T-cell (primary cell): ENCODE data around the gene NT5C1A. TPM values are rescaled to one million over a fixed set of nuclear protein-coding genes. Genes with fewer than 3 reads are reported as not detected.

Experiments
- ATAC-seq, 4 experiments: fragments of 200-7000 bp in 3 of 4; fragments of 150-1000 bp in 1 of 4; cut with Tn5 transposase; replicated peaks in 1 of 4; 1 replicate in 3 of 4; 2 replicates in 1 of 4; pipeline ENCODE4 v1.10.0; 2021; ENCODE audit warnings: moderate library complexity in 3 of 4, mild to moderate bottlenecking in 2 of 4, moderate number of reproducible peaks in 1 of 4
- CTCF ChIA-PET, 2 donors: fragments of 300-600 bp; sonication (Branson Sonifier 250); formaldehyde crosslinking; loops; one replicate each; lab custom pipeline; 2022; ENCODE audit warnings: antibody characterized with exemption in 2 of 2; lab: Charles Lee
- POLR2A ChIA-PET, 2 donors: fragments of 300-600 bp; sonication (Branson Sonifier 250); formaldehyde crosslinking; loops; one replicate each; lab custom pipeline; 2022; ENCODE audit warnings: antibody characterized with exemption in 2 of 2; lab: Charles Lee
- DNase-seq, 35 experiments: peaks; one replicate each; pipeline versions ENCODE4 v3.0.0 to v3.0.0-alpha.2; 2013 to 2023
- H3K27ac ChIP-seq: one replicate; pipeline ENCODE4 v1.5.1; 2013; ENCODE audit warnings: low read length
- H3K27me3 ChIP-seq, 2 experiments: replicated peaks in 1 of 2; 1 replicate in 1 of 2; 2 replicates in 1 of 2; pipeline versions ENCODE4 v1.6.1 to v1.7.0; 2013; ENCODE audit warnings: low read length in 1 of 2, mixed read lengths in 1 of 2; ENCODE audit not compliant: control insufficient read depth in 2 of 2, insufficient read depth in 2 of 2; ENCODE audit errors: extremely low read depth in 1 of 2
- H3K36me3 ChIP-seq, 2 donors: 1 replicate in 1 of 2; 2 replicates in 1 of 2; pipeline versions ENCODE4 v1.6.1 to v1.7.0; 2013; ENCODE audit warnings: low read length in 1 of 2; ENCODE audit not compliant: control insufficient read depth in 2 of 2, insufficient read depth in 1 of 2; ENCODE audit errors: extremely low read depth in 1 of 2
- H3K4me1 ChIP-seq, 2 experiments: 1 replicate in 1 of 2; 2 replicates in 1 of 2; pipeline versions ENCODE4 v1.6.1 to v1.7.0; 2013; ENCODE audit warnings: low read length in 2 of 2, mixed read lengths in 1 of 2; ENCODE audit not compliant: insufficient read depth in 2 of 2, control insufficient read depth in 1 of 2; ENCODE audit errors: extremely low read depth in 1 of 2
- H3K4me3 ChIP-seq, 2 donors: 1 replicate in 1 of 2; 2 replicates in 1 of 2; pipeline versions ENCODE4 v1.5.1 to v1.7.0; 2013; ENCODE audit warnings: mild to moderate bottlenecking in 2 of 2, low read length in 1 of 2, moderate library complexity in 1 of 2; ENCODE audit not compliant: control insufficient read depth in 1 of 2; ENCODE audit errors: extremely low read depth in 1 of 2
- H3K9me3 ChIP-seq: 2 replicates; pipeline ENCODE4 v1.7.0; 2013
- H3K27ac Mint-ChIP-seq, 2 donors: one replicate each; pipeline ENCODE4 v1.8.0; 2020 to 2021; ENCODE audit warnings: mild to moderate bottlenecking in 2 of 2, mixed read lengths in 2 of 2
- H3K27me3 Mint-ChIP-seq, 2 donors: one replicate each; pipeline ENCODE4 v1.8.0; 2021 to 2022; ENCODE audit warnings: mixed read lengths in 2 of 2
- H3K36me3 Mint-ChIP-seq: one replicate; pipeline ENCODE4 v1.8.0; 2021; ENCODE audit warnings: mixed read lengths
- H3K4me1 Mint-ChIP-seq, 3 donors: one replicate each; pipeline ENCODE4 v1.8.0; 2020 to 2022; ENCODE audit warnings: mixed read lengths in 3 of 3, mild to moderate bottlenecking in 1 of 3
- H3K4me3 Mint-ChIP-seq, 3 donors: one replicate each; pipeline ENCODE4 v1.8.0; 2020 to 2022; ENCODE audit warnings: mild to moderate bottlenecking in 3 of 3, mixed read lengths in 3 of 3, moderate library complexity in 3 of 3
- H3K9me3 Mint-ChIP-seq, 3 donors: one replicate each; pipeline ENCODE4 v1.8.0; 2020 to 2022; ENCODE audit warnings: mixed read lengths in 3 of 3
- WGBS: methylation state at CpG from one replicate; pipeline ENCODE4 v1.1.5; 2013; ENCODE audit warnings: missing lambda C conversion rate; ENCODE audit not compliant: insufficient coverage; 5-methylcytosine and 5-hydroxymethylcytosine counted together
- total RNA-seq, 35 experiments: library from RNA in 6 of 35; stranded (reverse) in 6 of 35; fragments of 120-200 nt in 1 of 35; gene quantifications; one replicate each; pipeline versions ENCODE4 v1.2.1 to v1.2.4 and lab custom pipeline; 2013 to 2026

The NT5C1A gene
- total RNA-seq, 5 donors from 2014 or later (not counting 1 experiment from before 2014, with no cell fraction given): 0.22 to 1.3 (median 0.42) TPM; not detected in 1

GRCh38 chr1:39652554-39652953 lies 19.4 kb downstream of the NT5C1A start:
- ATAC-seq (no peak), DNase-seq (no peak)
- CTCF ChIA-PET: interaction anchor here in 1 of 2 donors (1.4 kb wide), 1 partner anchor 46 kb away, joined by 3 read pairs; no protein-coding TSS in a partner anchor
- Mint-ChIP-seq H3K4me1 (peaks cover 2 to 6% (median 6%) of the 10 kb centered on the region in 3 donors), H3K4me3 (no peak overlapping the region), H3K36me3 (no peaks in the 10 kb centered on the region), H3K27ac (no peak overlapping the region), H3K9me3 (no peaks in the 10 kb centered on the region), H3K27me3 (peaks cover 0 to 7% of the 10 kb centered on the region in 2 donors)
- H3K4me3 ChIP-seq: no peak overlapping the region
- H3K9me3 ChIP-seq: no peaks in the 10 kb centered on the region
- peaks cover 0 to 6% of the 10 kb centered on the region in 2 experiments for H3K4me1 ChIP-seq
- H3K36me3 ChIP-seq: no peaks in the 10 kb centered on the region
- WGBS: 100% methylated on average over 1 of the region's 2 CpGs
- POLR2A ChIA-PET: no interaction called here
- H3K27me3 ChIP-seq: peaks cover 3 to 13% of the 10 kb centered on the region in 2 experiments
- no peak overlapping the region for H3K27ac ChIP-seq

- Mint-ChIP-seq H3K27ac (no peak overlapping the region), H3K27me3 (peaks cover 0 to 7% of the 10 kb centered on the region in 2 donors), H3K36me3 (no peaks in the 10 kb centered on the region), H3K9me3 (no peaks in the 10 kb centered on the region), H3K4me1 (peaks cover 2 to 6% (median 6%) of the 10 kb centered on the region in 3 donors), H3K4me3 (no peak overlapping the region)
- H3K9me3 ChIP-seq: no peaks in the 10 kb centered on the region
- no peaks in the 10 kb centered on the region for H3K36me3 ChIP-seq
- no peak overlapping the region for H3K4me3 ChIP-seq
- ATAC-seq (no peak), DNase-seq (no peak)
- CTCF ChIA-PET: interaction anchor here in 1 of 2 donors (1.4 kb wide), 1 partner anchor 46 kb away, joined by 3 read pairs; no protein-coding TSS in a partner anchor
- POLR2A ChIA-PET: no interaction called here
- peaks cover 3 to 15% of the 10 kb centered on the region in 2 experiments for H3K27me3 ChIP-seq
- 83% methylated on average over 2 of the region's 6 CpGs for WGBS
- H3K27ac ChIP-seq: no peak overlapping the region
- H3K4me1 ChIP-seq: peaks cover 0 to 6% of the 10 kb centered on the region in 2 experiments
Measured at GRCh38 chr1:39652105-39652504, 19.8 kb downstream of the NT5C1A start.

- no CpG with 5 or more reads among the region's 1 CpG for WGBS
Measured at GRCh38 chr1:39650431-39650830, 21.5 kb downstream of the NT5C1A start.

GRCh38 chr1:39649636-39650185 lies 22.2 kb downstream of the NT5C1A start:
- H3K4me3 Mint-ChIP-seq: no peak overlapping the region
- DNase-seq (no peak), ATAC-seq (no peak)
- peaks cover 0 to 7% of the 10 kb centered on the region in 2 donors for H3K27me3 Mint-ChIP-seq
- H3K4me1 ChIP-seq: peaks cover 0 to 6% of the 10 kb centered on the region in 2 experiments
- H3K36me3 ChIP-seq: no peaks in the 10 kb centered on the region
- ChIA-PET CTCF (interaction anchor here in 1 of 2 donors (0.6 to 1.0 kb wide), 2 partner anchors 9 to 399 kb away, joined by 3 read pairs; no protein-coding TSS in a partner anchor), POLR2A (no interaction called here)
- no peak overlapping the region for H3K4me3 ChIP-seq
- no CpG with 5 or more reads among the region's 2 CpGs for WGBS
- H3K4me1 Mint-ChIP-seq: peaks cover 2 to 6% (median 6%) of the 10 kb centered on the region in 3 donors
- H3K27ac Mint-ChIP-seq: no peak overlapping the region
- no peak overlapping the region for H3K27ac ChIP-seq
- H3K9me3 Mint-ChIP-seq: no peaks in the 10 kb centered on the region
- H3K27me3 ChIP-seq: peaks cover 0 to 18% of the 10 kb centered on the region in 2 experiments
- H3K36me3 Mint-ChIP-seq: no peaks in the 10 kb centered on the region
- no peaks in the 10 kb centered on the region for H3K9me3 ChIP-seq

More at GRCh38 chr1:39650431-39650830, 21.5 kb downstream of the NT5C1A start:
- DNase-seq (no peak), ATAC-seq (no peak)
- no peaks in the 10 kb centered on the region for H3K36me3 ChIP-seq
- Mint-ChIP-seq H3K36me3 (no peaks in the 10 kb centered on the region), H3K9me3 (no peaks in the 10 kb centered on the region), H3K27me3 (peaks cover 0 to 7% of the 10 kb centered on the region in 2 donors), H3K4me1 (peaks cover 2 to 6% (median 6%) of the 10 kb centered on the region in 3 donors), H3K4me3 (no peak overlapping the region), H3K27ac (no peak overlapping the region)
- ChIA-PET POLR2A (no interaction called here), CTCF (no interaction called here)
- H3K9me3 ChIP-seq: no peaks in the 10 kb centered on the region
- H3K27me3 ChIP-seq: peaks cover 3 to 18% of the 10 kb centered on the region in 2 experiments
- H3K4me1 ChIP-seq: peaks cover 0 to 6% of the 10 kb centered on the region in 2 experiments
- no peak overlapping the region for H3K4me3 ChIP-seq
- H3K27ac ChIP-seq: no peak overlapping the region

GRCh38 chr1:39648496-39648895 lies 23.4 kb downstream of the NT5C1A start:
- Histone ChIP-seq H3K27me3 (peaks cover 0 to 11% of the 10 kb centered on the region in 2 experiments), H3K4me1 (peaks cover 0 to 2% of the 10 kb centered on the region in 2 experiments), H3K36me3 (no peaks in the 10 kb centered on the region), H3K27ac (no peak overlapping the region), H3K4me3 (no peak overlapping the region), H3K9me3 (no peaks in the 10 kb centered on the region)
- Mint-ChIP-seq H3K9me3 (no peaks in the 10 kb centered on the region), H3K27me3 (no peaks in the 10 kb centered on the region), H3K36me3 (no peaks in the 10 kb centered on the region), H3K4me1 (peaks cover 2 to 3% (median 3%) of the 10 kb centered on the region in 3 donors), H3K4me3 (no peak overlapping the region), H3K27ac (no peak overlapping the region)
- POLR2A ChIA-PET: no interaction called here
- CTCF ChIA-PET: interaction anchor here in 1 of 2 donors (0.7 to 1.3 kb wide), 3 partner anchors 11 to 333 kb away, joined by 3 to 4 read pairs (median 3); no protein-coding TSS in a partner anchor
- no peak for DNase-seq
- no peak for ATAC-seq
- whole genome bisulfite sequencing: 11% methylated on average over 1 of the region's 2 CpGs

GRCh38 chr1:39647247-39647646 lies 24.7 kb downstream of the NT5C1A start:
- no peaks in the 10 kb centered on the region for H3K9me3 ChIP-seq
- no peaks in the 10 kb centered on the region for H3K4me1 Mint-ChIP-seq

More at GRCh38 chr1:39647247-39647646, 24.7 kb downstream of the NT5C1A start:
- Mint-ChIP-seq H3K9me3 (no peaks in the 10 kb centered on the region), H3K36me3 (no peaks in the 10 kb centered on the region), H3K27me3 (no peaks in the 10 kb centered on the region), H3K4me3 (no peak overlapping the region), H3K27ac (no peak overlapping the region)
- POLR2A ChIA-PET: no interaction called here
- 45% methylated on average over 2 of the region's 3 CpGs for WGBS
- CTCF ChIA-PET: interaction anchor here (1.0 to 1.3 kb wide), 3 partner anchors 9 to 12 kb away, joined by 3 to 4 read pairs (median 3); no protein-coding TSS in a partner anchor
- no peak for ATAC-seq
- Histone ChIP-seq H3K27me3 (peaks cover 2 to 9% of the 10 kb centered on the region in 2 experiments), H3K4me3 (no peak overlapping the region), H3K27ac (no peak overlapping the region), H3K4me1 (no peaks in the 10 kb centered on the region), H3K36me3 (no peaks in the 10 kb centered on the region)
- no peak for DNase-seq
